ENCODE results near the gene PRIMA1.

The PRIMA1 gene

DNA sequence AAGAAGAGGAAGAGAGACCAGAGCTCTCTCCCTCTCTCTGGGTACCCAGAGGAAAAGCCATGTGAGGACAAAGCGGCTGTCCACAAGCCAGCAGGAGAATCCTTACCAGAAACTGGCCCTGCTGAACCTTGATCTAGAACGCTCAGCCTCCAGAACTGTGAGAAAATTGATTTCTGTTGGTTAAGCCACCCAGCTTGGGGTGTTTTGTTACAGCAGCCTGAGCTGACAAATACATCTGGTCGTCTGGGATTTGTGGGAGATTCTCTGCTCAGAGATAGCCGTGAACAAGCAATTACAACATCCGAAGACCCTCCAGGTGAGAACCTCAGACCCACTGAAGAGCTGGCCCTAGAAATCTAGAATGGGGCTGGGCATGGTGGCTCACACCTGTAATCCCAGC, 6.5 kb upstream of the PRIMA1 start:
- DNase-seq (ENCODE audit: low read depth), result no peak

DNA sequence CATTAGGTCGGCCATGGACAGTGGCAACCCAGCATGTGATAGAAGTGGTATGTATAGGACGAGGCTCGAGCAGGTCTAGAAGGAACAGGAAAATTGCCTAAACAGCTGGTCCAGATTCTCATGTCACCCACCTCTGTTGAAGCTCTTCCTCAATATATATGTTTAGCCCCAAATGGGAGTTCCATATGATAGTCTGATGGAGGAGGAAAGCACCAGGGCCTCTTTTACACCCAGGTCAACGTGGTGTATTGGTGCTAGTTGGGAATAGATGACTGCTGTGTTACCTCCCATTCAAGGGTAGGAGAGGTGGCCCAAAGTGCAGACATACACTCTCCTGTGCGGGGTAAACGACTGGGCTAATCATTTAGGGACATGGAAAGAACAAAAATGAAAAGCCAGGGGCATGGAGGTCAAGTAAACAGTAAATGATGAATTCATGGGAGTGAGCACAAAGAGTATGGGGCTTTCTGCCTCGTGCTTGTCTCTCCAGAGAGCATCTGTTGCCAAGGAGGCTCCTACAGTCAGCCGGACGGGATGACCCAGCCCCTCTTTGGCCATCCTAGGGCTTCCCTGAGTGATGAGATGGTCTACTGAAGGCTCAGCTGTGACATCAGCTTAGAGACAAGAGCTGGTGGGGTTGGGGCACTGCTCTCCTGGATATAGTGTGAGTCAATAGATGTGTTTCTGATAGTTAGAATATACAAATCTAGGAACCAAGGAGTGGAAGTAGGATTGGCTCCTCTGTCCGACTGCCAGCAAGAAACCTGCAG, 5.5 kb upstream of the PRIMA1 start:
- no peak for DNase-seq (ENCODE audit: low read depth)

DNA sequence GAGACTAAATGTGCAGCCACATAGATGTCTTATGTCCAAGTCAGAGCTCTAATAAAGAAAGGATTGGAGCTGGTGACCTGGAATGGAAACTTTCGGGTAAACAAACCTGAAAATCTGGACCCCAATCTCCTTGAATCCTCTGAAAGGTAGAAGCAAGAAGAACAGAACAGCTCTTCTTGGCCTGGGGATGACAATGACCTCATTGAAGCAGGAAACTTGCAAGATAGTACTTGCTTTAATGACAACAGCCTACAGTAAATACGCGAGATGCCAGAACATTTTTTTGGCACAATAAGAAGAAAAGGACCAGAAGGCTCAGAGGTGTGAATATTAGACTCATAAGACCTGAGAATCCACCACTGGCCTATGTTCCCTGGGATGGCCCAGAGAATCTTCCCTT, 4.1 kb upstream of the PRIMA1 start:
- no peak for DNase-seq (ENCODE audit: low read depth)

DNA sequence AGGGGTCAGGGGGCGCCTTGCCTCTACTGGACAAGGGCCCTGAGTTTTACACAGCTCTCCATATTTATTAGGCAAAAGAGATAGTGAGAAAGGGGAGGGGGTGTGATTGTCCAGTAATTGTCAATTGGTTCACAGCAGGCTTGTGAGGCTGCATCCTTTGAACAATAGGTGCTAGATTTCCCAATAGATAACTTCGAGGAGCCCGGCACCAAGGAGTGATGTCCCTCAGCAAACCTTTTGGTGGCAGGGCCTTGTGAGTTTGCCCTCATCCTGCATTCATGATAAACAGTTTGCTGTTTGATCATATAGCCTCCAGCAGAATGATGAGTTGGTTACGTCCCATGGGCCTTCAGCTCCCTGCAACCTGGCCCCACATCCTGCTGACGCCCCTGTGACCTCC, 2.7 kb upstream of the PRIMA1 start:
- no peak for DNase-seq (ENCODE audit: low read depth)

DNA sequence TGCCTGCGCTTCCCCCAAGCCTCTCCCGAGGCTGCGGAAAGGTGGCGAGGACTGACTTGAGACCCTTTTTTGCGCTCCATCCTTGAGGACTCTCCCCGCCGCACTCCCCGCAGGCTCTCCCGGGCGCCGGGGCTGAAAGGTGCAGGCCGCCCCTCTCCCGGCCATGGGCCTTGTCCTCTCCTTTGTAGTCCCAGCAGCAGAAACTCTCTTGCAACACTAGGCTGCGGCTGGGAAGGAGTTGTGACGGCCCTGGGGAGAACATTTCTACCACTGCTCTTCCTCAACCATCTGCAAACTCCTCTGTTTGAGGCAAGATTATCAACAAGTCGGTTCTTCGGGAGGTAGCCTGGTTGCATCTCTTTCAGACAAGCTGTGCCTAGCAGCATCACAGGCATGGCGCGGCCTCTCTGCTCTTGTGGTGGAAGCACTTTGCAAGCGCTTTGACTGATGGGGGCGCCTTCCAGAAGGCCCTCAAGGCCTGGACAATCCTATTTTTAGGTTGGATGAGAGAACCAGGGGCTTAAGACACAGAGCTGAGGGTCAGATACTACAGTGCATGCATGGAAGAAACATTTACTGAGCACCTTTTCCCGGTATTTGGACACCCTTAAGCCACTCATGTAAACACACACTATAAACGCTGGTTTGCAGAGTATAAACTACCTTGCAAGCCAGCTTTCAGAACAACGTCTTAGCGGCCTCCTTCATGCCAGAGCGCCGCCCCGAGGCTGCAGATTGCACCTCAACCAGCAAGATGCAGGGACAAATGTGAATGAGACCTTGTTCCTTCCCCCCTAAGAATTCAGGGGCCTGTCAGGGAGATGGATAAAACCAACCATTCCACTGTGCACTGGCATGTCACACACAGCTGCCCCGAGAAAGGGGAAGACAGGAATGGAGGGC, 1.2 kb upstream of the PRIMA1 start:
- no peak for DNase-seq (ENCODE audit: low read depth)

DNA sequence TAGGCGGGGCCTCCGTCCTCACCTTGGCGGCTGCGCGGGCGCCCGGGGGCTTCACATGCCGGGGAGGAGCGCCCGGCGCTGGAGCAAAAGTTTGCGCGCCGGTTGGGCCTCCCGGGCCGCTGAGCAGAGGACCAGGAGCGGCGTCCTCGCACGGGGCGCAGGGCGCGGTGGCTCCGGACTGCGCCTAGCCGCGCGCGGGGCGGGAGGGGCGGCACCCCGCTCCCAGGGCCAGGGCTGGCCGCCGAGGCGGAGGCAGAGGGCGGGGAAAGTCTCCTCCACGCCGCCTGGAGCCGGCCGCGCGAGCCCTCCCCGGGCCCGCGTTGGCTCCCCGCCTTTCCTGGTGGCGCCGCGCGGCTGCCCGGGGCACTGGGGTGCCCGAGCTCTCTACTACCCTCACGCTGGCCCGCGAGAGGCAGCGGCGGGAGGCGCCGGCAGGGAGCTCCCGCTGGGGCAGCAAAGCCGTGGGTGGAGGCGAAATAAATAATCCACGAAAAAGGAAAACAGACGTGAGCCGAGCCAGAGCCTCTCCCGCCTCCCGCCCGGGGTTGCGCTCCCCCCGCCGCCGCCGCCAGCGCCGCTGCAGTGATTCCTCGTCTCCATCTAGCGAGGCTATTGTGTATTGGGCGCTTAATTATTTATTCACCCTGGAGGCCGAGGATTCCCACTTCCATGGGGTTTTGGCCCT, 400 bp upstream of the PRIMA1 start:
- DNase-seq (ENCODE audit: low read depth), result no peak

DNA sequence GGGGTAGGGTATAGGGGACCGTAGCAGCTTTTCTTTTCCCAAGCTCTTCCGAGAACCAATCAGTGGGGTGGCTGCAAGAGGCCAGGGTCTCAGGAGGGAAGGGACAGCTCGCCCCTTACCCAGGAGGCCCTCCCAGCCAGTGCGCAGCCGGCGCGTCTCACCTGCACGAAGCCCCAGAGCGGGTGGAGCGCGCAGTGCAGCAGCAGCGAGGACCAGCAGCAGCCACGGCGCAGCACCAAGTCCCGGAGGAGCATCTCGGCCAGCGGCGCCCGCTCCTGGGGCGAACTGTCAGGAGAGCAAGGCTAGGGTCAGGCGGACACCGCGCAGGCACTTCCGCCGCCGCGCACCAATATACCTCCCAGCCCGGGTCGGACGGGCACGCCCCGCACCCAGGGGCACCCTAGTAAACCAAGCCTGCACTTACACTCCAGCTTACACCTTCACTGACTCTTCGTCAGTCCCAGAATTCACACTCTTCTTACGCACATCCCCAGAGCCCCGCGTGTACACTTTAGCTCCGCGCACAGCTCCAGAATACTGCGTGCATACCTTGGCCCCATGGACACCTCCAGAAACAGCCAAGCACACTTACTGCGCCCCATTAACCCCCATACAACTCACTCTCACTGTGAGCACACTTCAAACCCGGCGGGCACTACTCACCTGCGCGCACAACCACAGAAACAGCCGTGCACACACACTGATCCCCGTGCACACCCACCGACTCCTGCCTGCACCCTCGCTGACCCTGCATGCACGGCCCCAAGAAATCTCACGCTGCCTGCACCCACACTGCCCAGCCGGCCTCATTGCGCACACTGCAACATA, 606 bp downstream of the PRIMA1 start:
- no peak for DNase-seq (ENCODE audit: low read depth)

DNA sequence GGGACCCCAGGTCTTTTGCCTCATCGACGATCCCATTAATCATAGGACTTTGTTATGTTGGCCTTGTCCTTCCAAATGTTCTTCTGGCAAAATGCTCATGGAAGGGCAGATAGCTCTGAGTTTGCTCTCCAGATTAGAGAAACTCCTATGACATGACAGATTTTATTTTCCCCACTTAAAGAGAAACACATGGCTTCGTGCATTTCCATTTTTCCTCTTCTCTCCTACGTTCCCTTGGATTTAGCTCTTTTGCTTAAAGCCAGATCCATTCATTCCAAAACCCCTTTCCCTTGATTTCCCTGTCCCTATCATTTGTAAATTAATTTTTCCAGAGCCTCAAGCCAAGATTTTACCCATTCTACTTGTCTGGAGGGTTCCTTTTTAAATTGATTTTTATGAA, 2.9 kb downstream of the PRIMA1 start:
- DNase-seq (ENCODE audit: low read depth), result no peak

DNA sequence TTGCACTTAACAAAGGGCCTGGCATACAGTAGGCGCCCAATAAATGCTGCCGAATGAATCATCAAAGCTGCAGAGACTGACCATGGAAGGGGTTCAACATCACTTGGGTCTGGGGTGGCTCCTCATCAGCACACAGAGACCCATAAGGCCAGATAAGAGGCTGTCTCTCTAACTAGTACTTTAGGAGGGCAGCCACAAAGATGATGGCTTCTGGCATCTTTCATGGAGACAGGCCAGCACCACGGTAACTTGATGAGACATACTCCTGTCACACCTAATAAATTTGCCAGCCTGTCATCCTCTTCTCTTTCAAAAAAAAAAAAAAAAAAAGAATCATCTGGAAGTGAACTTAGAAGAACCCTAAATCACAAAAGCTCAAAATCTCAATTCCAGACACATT, 3.4 kb downstream of the PRIMA1 start:
- no peak for DNase-seq (ENCODE audit: low read depth)

DNA sequence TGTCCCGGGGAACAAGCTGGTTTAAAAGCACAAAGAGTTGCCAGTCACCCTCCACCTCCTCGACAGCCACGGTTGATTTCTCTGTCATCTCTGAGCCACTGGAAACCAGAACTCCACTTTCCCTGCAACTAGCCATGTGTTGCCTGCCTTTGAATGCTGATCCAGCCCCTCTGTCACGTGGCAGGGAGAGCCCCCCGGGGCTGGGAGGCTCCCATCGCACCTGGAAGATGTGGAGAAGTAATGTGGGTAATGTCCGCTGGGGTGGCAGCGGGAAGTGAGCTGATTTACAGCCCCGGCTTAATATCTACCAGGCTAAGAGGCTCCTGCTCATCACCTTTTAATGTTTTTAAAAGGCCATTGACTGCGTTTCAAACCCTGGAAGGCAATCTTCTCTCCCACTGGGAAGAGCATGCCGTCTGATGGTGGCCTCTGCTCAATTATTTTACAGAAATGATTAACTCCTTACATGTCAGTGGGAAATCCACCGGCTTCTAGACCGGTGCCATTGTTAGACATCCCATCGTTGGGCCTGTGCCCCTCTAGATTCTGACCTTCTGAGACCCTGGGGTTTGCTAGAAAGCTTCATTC, 7.4 kb downstream of the PRIMA1 start:
- DNase-seq (ENCODE audit: low read depth), result no peak

DNA sequence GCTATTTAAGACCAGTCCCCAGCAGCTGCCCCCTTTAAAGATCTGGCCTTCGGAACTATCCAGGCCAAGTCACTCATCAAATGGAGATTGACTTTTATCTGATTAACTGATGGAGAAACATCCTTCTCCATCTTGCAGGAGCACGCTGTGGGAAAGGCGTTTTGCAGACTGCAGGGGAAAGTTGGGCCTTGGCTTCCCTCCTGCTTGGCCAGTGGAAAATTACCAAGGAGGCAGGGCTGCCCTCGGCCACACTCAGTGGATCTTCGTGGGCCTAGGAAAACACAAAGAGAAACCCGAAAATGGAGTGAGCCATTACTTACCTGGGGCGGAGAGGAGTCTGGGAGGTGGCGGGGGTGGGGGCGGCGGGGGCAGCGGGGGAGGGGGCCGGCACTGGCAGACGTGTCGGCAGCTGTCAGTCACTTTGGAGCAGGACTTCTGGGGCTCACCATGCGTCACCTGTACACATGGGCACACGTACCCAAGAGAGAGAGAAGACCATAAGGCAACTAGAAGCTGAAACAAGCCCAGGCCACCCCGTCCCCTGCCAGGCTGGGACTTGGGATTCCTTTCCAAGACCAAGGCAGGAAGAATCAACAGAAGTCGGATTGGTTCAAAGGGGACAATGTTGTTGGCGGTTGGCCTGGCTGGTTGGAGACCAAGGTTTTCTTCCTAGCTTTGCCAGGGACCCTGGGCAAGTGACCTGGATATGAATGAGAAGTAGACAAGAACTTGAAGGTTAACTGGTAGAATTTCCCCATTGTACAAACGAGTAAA, 9.2 kb downstream of the PRIMA1 start:
- no peak for DNase-seq (ENCODE audit: low read depth)

DNA sequence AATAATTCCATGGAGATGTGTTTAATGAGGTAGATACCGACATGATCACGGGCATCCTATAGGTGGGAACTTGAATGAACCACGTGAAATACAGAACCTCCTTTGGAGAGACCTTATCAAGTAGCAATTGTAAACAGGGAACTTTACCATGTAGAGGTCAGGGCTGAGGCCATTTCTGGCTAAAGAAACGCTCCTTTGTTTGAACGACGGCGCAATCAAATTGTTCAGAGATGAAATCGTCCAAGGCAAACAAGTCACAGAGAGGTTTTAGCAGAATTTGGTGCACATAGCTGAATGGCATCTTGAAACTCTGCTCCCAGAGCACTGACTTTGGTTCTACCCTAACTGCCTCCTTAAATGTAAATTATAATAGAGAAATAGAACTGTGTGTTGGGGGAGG, 9.8 kb downstream of the PRIMA1 start:
- DNase-seq (ENCODE audit: low read depth), result no peak

DNA sequence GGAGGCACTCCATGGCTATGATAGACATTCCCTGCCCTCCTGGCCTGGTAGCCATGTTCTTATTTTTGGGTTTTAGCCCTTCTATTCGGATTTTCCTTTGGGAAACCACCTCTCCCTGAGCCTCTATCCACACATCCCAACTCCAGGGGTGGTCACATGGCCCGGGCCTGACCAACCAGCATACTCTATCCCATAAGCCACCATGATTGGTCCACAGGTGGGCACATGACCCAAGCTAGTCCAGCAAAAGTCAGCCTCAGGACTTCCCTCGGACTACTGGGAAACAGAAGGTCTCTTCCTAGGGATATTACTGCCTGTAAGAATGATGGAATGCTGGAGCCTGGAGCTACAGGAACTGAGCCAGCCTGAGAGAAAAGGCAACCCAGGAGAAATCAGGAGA, 12.5 kb downstream of the PRIMA1 start:
- DNase-seq (ENCODE audit: low read depth), result no peak

DNA sequence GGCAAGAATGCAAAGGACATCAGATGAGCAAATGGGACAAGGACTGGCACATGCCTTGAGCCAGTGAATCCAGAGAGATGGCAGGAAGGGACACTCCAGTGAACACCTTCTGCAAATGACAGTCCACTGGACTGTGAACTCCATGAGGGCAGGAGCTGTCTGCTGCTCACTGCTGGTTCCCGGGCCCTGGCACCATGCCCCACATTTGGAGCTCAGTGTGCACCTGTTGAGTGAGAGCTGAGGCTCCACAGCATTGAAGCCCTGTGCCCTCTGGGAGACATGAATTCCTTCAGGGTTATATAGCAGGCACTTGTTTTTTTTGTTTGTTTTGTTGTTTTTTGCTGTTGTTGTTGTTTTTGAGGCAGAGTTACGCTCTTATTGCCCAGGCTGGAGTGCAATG, 13.1 kb downstream of the PRIMA1 start:
- no peak for DNase-seq (ENCODE audit: low read depth)

DNA sequence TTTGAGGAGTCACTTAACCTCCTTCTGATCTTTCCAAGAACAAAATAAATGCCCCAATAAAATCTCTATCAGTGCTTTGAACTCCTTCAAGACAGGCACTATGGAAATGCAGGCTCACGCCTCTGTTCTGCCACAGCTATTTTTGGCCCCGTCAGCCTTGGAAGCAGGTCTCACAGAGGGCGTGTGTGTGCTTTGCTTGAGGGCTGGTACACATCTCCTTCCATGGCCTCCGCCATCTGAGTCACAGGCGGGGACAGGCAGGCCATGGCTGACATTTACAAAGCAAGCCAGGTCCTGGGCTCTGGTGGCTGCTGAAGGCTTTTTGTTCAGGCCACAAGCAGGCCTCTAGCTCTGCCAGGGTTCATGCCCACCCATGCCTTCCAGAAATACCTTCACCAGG, 16.0 kb downstream of the PRIMA1 start:
- DNase-seq (ENCODE audit: low read depth), result no peak

DNA sequence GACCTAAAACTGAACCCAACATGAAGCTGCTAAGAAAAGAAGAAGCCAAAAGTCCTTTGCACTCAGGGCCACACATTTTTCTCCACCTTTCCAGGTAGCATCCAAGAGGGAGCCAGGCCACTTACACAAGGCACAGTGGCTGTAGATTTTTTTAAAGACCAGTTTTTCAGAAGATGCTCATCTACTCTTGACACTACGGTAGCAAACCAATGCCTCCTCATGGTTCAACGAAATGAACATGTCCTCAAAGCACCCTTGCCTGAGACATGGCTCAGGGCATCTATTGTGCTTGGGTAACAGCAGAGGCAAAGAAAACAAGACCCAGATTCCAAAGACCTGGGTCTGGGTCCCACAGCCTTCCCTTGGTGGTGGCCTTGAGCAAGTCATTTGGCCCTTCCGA, 22.3 kb downstream of the PRIMA1 start:
- DNase-seq (ENCODE audit: low read depth), result no peak

DNA sequence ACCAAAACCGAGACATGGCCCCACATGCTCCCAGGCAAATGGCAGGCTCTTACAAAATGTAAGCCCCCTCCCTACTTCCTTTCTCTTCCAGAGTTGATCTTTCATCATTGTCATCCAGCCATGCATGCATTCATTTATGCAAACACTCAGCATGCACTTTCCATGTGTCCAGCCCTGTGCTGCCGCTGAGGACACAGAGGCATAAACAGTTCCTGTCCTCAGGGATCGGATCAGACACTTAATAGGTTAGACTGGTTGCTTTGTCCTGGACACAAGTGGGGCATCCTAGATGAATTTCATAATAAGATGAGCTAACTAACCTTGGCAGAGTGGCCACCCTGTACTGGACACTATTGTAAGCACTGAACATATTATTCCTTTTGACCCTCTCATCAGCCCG, 23.1 kb downstream of the PRIMA1 start:
- no peak for DNase-seq (ENCODE audit: low read depth)

DNA sequence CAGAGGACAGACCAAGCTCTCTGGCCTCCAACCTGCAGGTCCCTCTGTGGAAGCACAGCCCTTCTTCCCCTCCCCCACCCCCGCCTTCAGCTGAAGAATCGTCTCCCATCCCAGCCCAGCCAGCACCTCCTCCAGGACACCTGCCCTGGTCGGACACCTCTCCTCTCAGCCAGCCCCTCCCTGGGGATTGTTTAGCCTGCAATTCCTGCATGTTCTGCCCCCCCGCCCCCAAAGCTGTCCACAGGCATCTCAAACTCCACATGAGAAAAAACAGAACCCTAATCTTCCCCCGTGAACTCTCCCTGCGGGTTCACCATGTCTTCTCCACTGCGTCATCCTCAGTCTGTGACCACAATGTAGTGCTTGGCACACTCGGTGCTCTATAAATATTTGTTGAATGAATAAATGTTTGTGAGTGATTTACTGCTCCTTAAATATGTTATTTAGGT, 24.1 kb downstream of the PRIMA1 start:
- DNase-seq (ENCODE audit: low read depth), result no peak

DNA sequence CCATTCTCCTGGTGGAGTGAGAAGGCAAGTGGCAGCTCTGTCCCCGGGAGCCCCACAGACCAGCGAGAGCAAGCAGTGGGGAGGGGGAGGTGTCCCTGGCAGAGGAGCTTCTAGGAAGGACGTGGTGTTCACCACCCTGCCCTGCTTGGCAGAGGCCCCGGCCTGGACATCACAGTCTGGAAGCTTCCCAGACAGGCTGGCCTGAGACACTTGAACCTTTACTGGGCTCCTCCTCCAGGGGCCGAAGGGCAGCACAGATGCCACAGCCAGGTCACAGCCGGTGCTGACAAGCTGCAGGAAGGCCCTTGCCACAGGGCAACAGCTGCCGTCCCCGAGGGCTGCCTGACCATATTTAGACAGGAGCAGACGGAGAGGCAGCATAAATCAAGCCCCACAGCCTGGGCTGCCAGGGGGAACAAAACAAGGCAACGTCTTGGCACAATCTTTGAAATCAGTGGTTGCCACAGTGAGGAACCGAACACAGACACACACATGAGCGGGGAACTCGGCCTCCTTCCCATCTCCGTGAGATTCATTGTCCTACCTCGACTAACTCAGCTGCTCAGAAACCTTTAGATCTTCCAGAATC, 28.5 kb downstream of the PRIMA1 start:
- DNase-seq (ENCODE audit: low read depth), result no peak

DNA sequence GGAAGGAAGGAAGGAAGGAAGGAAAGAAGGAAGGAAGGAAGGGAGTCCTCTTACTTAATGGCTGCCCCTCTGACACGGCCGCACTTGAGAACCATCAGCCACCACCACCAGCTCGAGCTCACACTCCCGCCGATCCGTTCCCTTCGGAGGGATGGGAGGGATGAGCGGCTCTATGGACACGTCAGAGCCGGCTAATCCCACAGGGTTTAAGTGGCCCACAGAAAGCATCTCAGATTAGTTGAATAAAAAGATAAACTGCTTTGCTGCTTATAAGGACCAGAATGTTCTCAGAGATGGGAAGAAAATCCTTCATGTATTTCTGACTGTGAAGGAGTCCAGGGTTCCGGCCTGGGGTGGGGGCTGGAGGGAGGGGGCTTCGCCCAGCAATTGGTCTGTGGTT, 31.1 kb downstream of the PRIMA1 start:
- DNase-seq (ENCODE audit: low read depth), result no peak

Data from stimulated activated CD8-positive, alpha-beta memory T cell treated with anti-CD3 and anti-CD28 coated beads, Interleukin-12 subunit alpha, Interleukin-12 subunit beta, amount 100 ng/mL, for 1 hour (primary cell).